ENCODE results near the gene UGT3A2.
A peak's percentile ranks its signal among the peaks of the same experiment; 100 is the strongest.

The UGT3A2 gene

GRCh38 chr5:36060420-36060887 is 6.2 kb downstream of the UGT3A2 start:
- Histone ChIP-seq H3K4me1 (ENCODE audit: control insufficient read depth, low read length) (no peaks in the 10 kb centered on the region), H3K9me3 (ENCODE audit: control insufficient read depth, insufficient read depth, low read length) (no peaks in the 10 kb centered on the region), H3K4me3 (ENCODE audit: low read length) (no peak overlapping the region), H4K20me1 (ENCODE audit: control insufficient read depth, insufficient read depth, low read depth, low read length) (no peaks in the 10 kb centered on the region), H3K79me2 (ENCODE audit: control insufficient read depth, low read length) (no peaks in the 10 kb centered on the region), H3F3A (ENCODE audit: control insufficient read depth, insufficient read depth) (no peaks in the 10 kb centered on the region), H3K36me3 (ENCODE audit: control insufficient read depth, low read length) (no peaks in the 10 kb centered on the region), H3K27me3 (ENCODE audit: control insufficient read depth, low read length) (no peaks in the 10 kb centered on the region), H3K27ac (ENCODE audit: low read depth, low read length) (no peak overlapping the region), H3K4me2 (ENCODE audit: low read length) (no peak overlapping the region), H3K9me2 (replicated peaks; ENCODE audit: control insufficient read depth, low read length) (no peaks in the 10 kb centered on the region)
- TF ChIP-seq CTCF (IDR thresholded peaks at IDR 0.05; ENCODE audit: low read depth, low read length, poor library complexity, severe bottlenecking) (peak; percentile 36), EZH2phosphoT487 (IDR thresholded peaks at IDR 0.05; ENCODE audit: borderline replicate concordance, low read length) (no peak)

- no peaks in the 10 kb centered on the region for H3K79me2 ChIP-seq (ENCODE audit: control insufficient read depth, low read length)
- H3K4me3 ChIP-seq (ENCODE audit: low read length): no peak overlapping the region
- no peaks in the 10 kb centered on the region for H3K9me2 ChIP-seq (replicated peaks; ENCODE audit: control insufficient read depth, low read length)
- no peak overlapping the region for H3K4me2 ChIP-seq (ENCODE audit: low read length)
- H3F3A ChIP-seq (ENCODE audit: control insufficient read depth, insufficient read depth): no peaks in the 10 kb centered on the region
- H3K27me3 ChIP-seq (ENCODE audit: control insufficient read depth, low read length): no peaks in the 10 kb centered on the region
- no peaks in the 10 kb centered on the region for H3K9me3 ChIP-seq (ENCODE audit: control insufficient read depth, insufficient read depth, low read length)
- no peaks in the 10 kb centered on the region for H3K36me3 ChIP-seq (ENCODE audit: control insufficient read depth, low read length)
- H3K4me1 ChIP-seq (ENCODE audit: control insufficient read depth, low read length): no peaks in the 10 kb centered on the region; the same call in 1 of the 2 replicates
- no peaks in the 10 kb centered on the region for H4K20me1 ChIP-seq (ENCODE audit: control insufficient read depth, insufficient read depth, low read depth, low read length)
- TF ChIP-seq CTCF (IDR thresholded peaks at IDR 0.05; ENCODE audit: low read depth, low read length, poor library complexity, severe bottlenecking): no peak
- TF ChIP-seq EZH2phosphoT487 (IDR thresholded peaks at IDR 0.05; ENCODE audit: borderline replicate concordance, low read length): no peak
- no peak overlapping the region for H3K27ac ChIP-seq (ENCODE audit: low read depth, low read length)
Measured at GRCh38 chr5:36059571-36060419, 6.9 kb downstream of the UGT3A2 start.

GRCh38 chr5:36058776-36059175 is 7.9 kb downstream of the UGT3A2 start:
- Histone ChIP-seq H3K4me1 (ENCODE audit: control insufficient read depth, low read length) (no peaks in the 10 kb centered on the region; the same call in 1 of the 2 replicates), H3K27me3 (ENCODE audit: control insufficient read depth, low read length) (no peaks in the 10 kb centered on the region), H3K9me3 (ENCODE audit: control insufficient read depth, insufficient read depth, low read length) (no peaks in the 10 kb centered on the region), H3K4me2 (ENCODE audit: low read length) (no peak overlapping the region), H3K36me3 (ENCODE audit: control insufficient read depth, low read length) (no peaks in the 10 kb centered on the region), H3K79me2 (ENCODE audit: control insufficient read depth, low read length) (no peaks in the 10 kb centered on the region), H3K9me2 (replicated peaks; ENCODE audit: control insufficient read depth, low read length) (no peaks in the 10 kb centered on the region), H4K20me1 (ENCODE audit: control insufficient read depth, insufficient read depth, low read depth, low read length) (no peaks in the 10 kb centered on the region), H3K27ac (ENCODE audit: low read depth, low read length) (no peak overlapping the region), H3F3A (ENCODE audit: control insufficient read depth, insufficient read depth) (no peaks in the 10 kb centered on the region), H3K4me3 (ENCODE audit: low read length) (no peak overlapping the region)
- TF ChIP-seq EZH2phosphoT487 (IDR thresholded peaks at IDR 0.05; ENCODE audit: borderline replicate concordance, low read length) (no peak), CTCF (IDR thresholded peaks at IDR 0.05; ENCODE audit: low read depth, low read length, poor library complexity, severe bottlenecking) (no peak)

Measured in DOHH2 (cell line).